H1 (cell line): ENCODE measurements around the gene TSC2. TPM values are rescaled to one million over a fixed set of nuclear protein-coding genes. Genes with fewer than 3 reads are reported as not detected.
A peak's percentile ranks its signal among the peaks of the same experiment; 100 is the strongest.

ENCODE experiments used
- CTCF ChIA-PET: fragments of 300-600 bp; sonication (Branson Sonifier 250); formaldehyde crosslinking; loops from one replicate; lab custom pipeline; 2021; ENCODE audit not compliant: partially characterized antibody; lab: Charles Lee
- POLR2A ChIA-PET: fragments of 300-600 bp; sonication (Branson Sonifier 250); formaldehyde crosslinking; loops from one replicate; lab custom pipeline; 2021; ENCODE audit warnings: inconsistent platforms; ENCODE audit not compliant: partially characterized antibody; lab: Charles Lee
- DNase-seq, 2 experiments: peaks; one replicate each; pipeline versions ENCODE4 v3.0.0 to v3.0.0-alpha.2; 2010 to 2022; ENCODE audit warnings: low spot score in 2 of 2, low read depth in 1 of 2, mixed read lengths in 1 of 2
- FAIRE-seq: peaks from 2 replicates; lab custom pipeline; 2011; peaks lifted over from hg19 to GRCh38; lab: Jason Lieb, UNC
- H2AFZ ChIP-seq: 2 replicates; pipeline ENCODE4 v1.8.1; 2012; ENCODE audit warnings: low read length, inconsistent platforms
- H2AK5ac ChIP-seq: 2 replicates; pipeline ENCODE4 v1.6.1; 2013; ENCODE audit warnings: low read depth, low read length
- H2BK120ac ChIP-seq: replicated peaks from 2 replicates; pipeline ENCODE3; 2013; ENCODE audit warnings: low read depth, low read length, inconsistent platforms
- H2BK12ac ChIP-seq: 2 replicates; pipeline ENCODE4 v1.6.1; 2013; ENCODE audit warnings: low read depth, low read length
- H2BK15ac ChIP-seq: 2 replicates; pipeline ENCODE4 v1.6.1; 2013; ENCODE audit warnings: low read length
- H2BK20ac ChIP-seq: 2 replicates; pipeline ENCODE4 v1.6.1; 2013; ENCODE audit warnings: low read length
- H2BK5ac ChIP-seq: 2 replicates; pipeline ENCODE4 v1.6.1; 2013; ENCODE audit warnings: low read depth, low read length
- H3K14ac ChIP-seq: 2 replicates; pipeline ENCODE4 v1.6.1; 2013; ENCODE audit warnings: inconsistent platforms; ENCODE audit not compliant: insufficient read length
- H3K18ac ChIP-seq: 2 replicates; pipeline ENCODE4 v1.6.1; 2013; ENCODE audit warnings: low read length; ENCODE audit errors: extremely low read depth
- H3K23ac ChIP-seq: 2 replicates; pipeline ENCODE4 v1.6.1; 2013; ENCODE audit warnings: inconsistent platforms; ENCODE audit not compliant: insufficient read length
- H3K23me2 ChIP-seq: 2 replicates; pipeline ENCODE4 v1.6.1; 2013; ENCODE audit warnings: low read depth, low read length
- H3K27ac ChIP-seq: 2 replicates; pipeline ENCODE4 v1.6.1; 2011; ENCODE audit warnings: low read depth, low read length, inconsistent platforms
- H3K27me3 ChIP-seq, 4 experiments: replicated peaks in 1 of 4; 1 replicate in 1 of 4; 2 replicates in 3 of 4; pipeline versions ENCODE4 v1.6.1 to v1.8.1; 2011 to 2013; ENCODE audit warnings: low read length in 3 of 4, mild to moderate bottlenecking in 3 of 4, inconsistent platforms in 2 of 4, mixed read lengths in 2 of 4, moderate library complexity in 1 of 4; ENCODE audit not compliant: control insufficient read depth in 3 of 4, insufficient read depth in 3 of 4; ENCODE audit errors: extremely low read depth in 1 of 4
- H3K36me3 ChIP-seq, 4 experiments: 2 replicates each; pipeline versions ENCODE4 v1.6.1 to v1.8.1; 2011 to 2013; ENCODE audit warnings: mild to moderate bottlenecking in 4 of 4, low read length in 3 of 4, moderate library complexity in 2 of 4, control low read depth in 1 of 4, inconsistent platforms in 1 of 4; ENCODE audit not compliant: insufficient read depth in 4 of 4, control insufficient read depth in 2 of 4
- H3K4ac ChIP-seq: replicated peaks from 2 replicates; pipeline ENCODE3; 2013; ENCODE audit warnings: low read length, low read depth, mixed read lengths, inconsistent platforms; ENCODE audit not compliant: insufficient read length
- H3K4me1 ChIP-seq, 4 experiments: replicated peaks in 1 of 4; 1 replicate in 1 of 4; 2 replicates in 3 of 4; pipeline versions ENCODE4 v1.6.1 to v1.8.1; 2011 to 2013; ENCODE audit warnings: low read length in 3 of 4, inconsistent platforms in 2 of 4, mixed read lengths in 1 of 4; ENCODE audit not compliant: insufficient read depth in 4 of 4, control insufficient read depth in 3 of 4
- H3K4me2 ChIP-seq, 2 experiments: 2 replicates each; pipeline versions ENCODE4 v1.6.1 to v1.8.1; 2011 to 2013; ENCODE audit warnings: low read depth in 2 of 2, low read length in 2 of 2, control low read depth in 1 of 2, inconsistent platforms in 1 of 2, mild to moderate bottlenecking in 1 of 2; ENCODE audit not compliant: insufficient read depth in 1 of 2
- H3K4me3 ChIP-seq, 4 experiments: fragments of 200-600, 300-600 bp in 1 of 4; sonication (generic), shearing (Covaris generic), sonication (Bioruptor Twin) in 1 of 4; 2 replicates each; pipeline versions ENCODE4 v1.5.1 to v1.8.1; 2011 to 2016; ENCODE audit warnings: low read length in 4 of 4, low read depth in 3 of 4, control low read depth in 2 of 4, inconsistent platforms in 2 of 4, mild to moderate bottlenecking in 2 of 4, mixed read lengths in 1 of 4, moderate library complexity in 1 of 4; ENCODE audit not compliant: insufficient read depth in 2 of 4; ENCODE audit errors: extremely low read depth in 1 of 4
- H3K56ac ChIP-seq: replicated peaks from 2 replicates; pipeline ENCODE3; 2013; ENCODE audit warnings: low read depth, mild to moderate bottlenecking, mixed read lengths, low read length, inconsistent platforms; ENCODE audit not compliant: insufficient read length
- H3K79me1 ChIP-seq: 2 replicates; pipeline ENCODE4 v1.6.1; 2013; ENCODE audit warnings: low read depth, low read length, control low read depth
- H3K79me2 ChIP-seq, 2 experiments: 2 replicates each; pipeline versions ENCODE4 v1.6.1 to v1.8.1; 2012 to 2013; ENCODE audit warnings: low read length in 2 of 2, mild to moderate bottlenecking in 2 of 2, inconsistent platforms in 1 of 2; ENCODE audit not compliant: insufficient read depth in 2 of 2, control insufficient read depth in 1 of 2
- H3K9ac ChIP-seq, 4 experiments: replicated peaks in 1 of 4; 1 replicate in 1 of 4; 2 replicates in 3 of 4; pipeline versions ENCODE4 v1.6.1 to v1.8.1; 2011 to 2013; ENCODE audit warnings: low read depth in 3 of 4, low read length in 3 of 4, control low read depth in 2 of 4, mild to moderate bottlenecking in 2 of 4, moderate library complexity in 2 of 4, inconsistent platforms in 1 of 4; ENCODE audit errors: extremely low read depth in 1 of 4
- H3K9me3 ChIP-seq, 2 experiments: 2 replicates each; pipeline versions ENCODE4 v1.6.1 to v1.8.1; 2012 to 2013; ENCODE audit warnings: mild to moderate bottlenecking in 2 of 2, moderate library complexity in 2 of 2, control low read depth in 1 of 2, inconsistent platforms in 1 of 2, low read depth in 1 of 2, low read length in 1 of 2, mixed read lengths in 1 of 2; ENCODE audit not compliant: insufficient read depth in 2 of 2
- H4K20me1 ChIP-seq, 2 experiments: replicated peaks in 1 of 2; 2 replicates each; pipeline versions ENCODE3 to v1.8.1; 2011 to 2013; ENCODE audit warnings: inconsistent platforms in 2 of 2, low read length in 2 of 2, mild to moderate bottlenecking in 1 of 2; ENCODE audit not compliant: insufficient read depth in 2 of 2, control insufficient read depth in 1 of 2
- H4K5ac ChIP-seq: 2 replicates; pipeline ENCODE4 v1.6.1; 2013; ENCODE audit warnings: low read length, low read depth, mixed read lengths, inconsistent platforms; ENCODE audit not compliant: insufficient read length
- H4K8ac ChIP-seq: 2 replicates; pipeline ENCODE4 v1.8.0; 2013; ENCODE audit warnings: mild to moderate bottlenecking, moderate library complexity, low read length, inconsistent platforms; ENCODE audit not compliant: insufficient read depth; ENCODE audit errors: extremely low read depth
- H4K91ac ChIP-seq: replicated peaks from 2 replicates; pipeline ENCODE3; 2013; ENCODE audit warnings: low read length, mixed read lengths, inconsistent platforms; ENCODE audit not compliant: insufficient read length
- ASH2L ChIP-seq: fragments of 200-600, 300-600 bp; sonication (generic); IDR thresholded peaks from one replicate; pipeline ENCODE4 v1.7.1; 2017; ENCODE audit warnings: low read length
- BACH1 ChIP-seq: IDR thresholded peaks from 2 replicates; pipeline ENCODE4 v1.6.1; 2012; ENCODE audit warnings: low read length, improper control_type of control experiment
- BRCA1 ChIP-seq: IDR thresholded peaks from 2 replicates; pipeline ENCODE4 v1.6.1; 2012; ENCODE audit warnings: low read depth, low read length, improper control_type of control experiment
- CBX8 ChIP-seq: fragments of 300-800, 300-1000 bp; sonication (generic); IDR thresholded peaks from 2 replicates; pipeline ENCODE4 v1.7.1; 2016; ENCODE audit warnings: low read depth, low read length, borderline replicate concordance
- CEBPB ChIP-seq: IDR thresholded peaks from 2 replicates; pipeline ENCODE4 v1.6.1; 2012; ENCODE audit warnings: low read depth, low read length
- GABPA ChIP-seq: IDR thresholded peaks from 2 replicates; pipeline ENCODE4 v1.6.1; 2011; ENCODE audit warnings: mild to moderate bottlenecking, low read length, moderate library complexity, borderline replicate concordance; ENCODE audit not compliant: insufficient read depth
- HDAC6 ChIP-seq: IDR thresholded peaks from one replicate; pipeline ENCODE4 v1.7.1; 2012; ENCODE audit warnings: low read depth, mild to moderate bottlenecking, inconsistent platforms, low read length, moderate library complexity
- KDM1A ChIP-seq: fragments of 200-600, 300-600 bp; sonication (generic); IDR thresholded peaks from 2 replicates; pipeline ENCODE4 v1.7.1; 2016; ENCODE audit warnings: mild to moderate bottlenecking, low read length, borderline replicate concordance
- MAX ChIP-seq: IDR thresholded peaks from 2 replicates; pipeline ENCODE4 v1.6.1; 2012; ENCODE audit warnings: inconsistent platforms
- POLR2AphosphoS5 ChIP-seq: IDR thresholded peaks from 2 replicates; pipeline ENCODE4 v1.6.1; 2011; ENCODE audit warnings: low read depth, low read length
- RNF2 ChIP-seq: fragments of 200-900, 300-1000 bp; sonication (generic); IDR thresholded peaks from 2 replicates; pipeline ENCODE4 v1.7.1; 2016; ENCODE audit warnings: borderline replicate concordance, low read depth, mild to moderate bottlenecking, antibody characterized with exemption, low read length; ENCODE audit not compliant: poor library complexity, severe bottlenecking; ENCODE audit errors: missing control alignments
- YY1 ChIP-seq: IDR thresholded peaks from 2 replicates; pipeline ENCODE4 v1.6.1; 2011; ENCODE audit warnings: low read depth, mild to moderate bottlenecking, low read length
- ZNF274 ChIP-seq: IDR thresholded peaks from 2 replicates; pipeline ENCODE4 v1.7.0; 2012; ENCODE audit warnings: low read length, borderline replicate concordance; ENCODE audit errors: extremely low read depth
- WGBS, 2 experiments: shearing (Covaris generic) in 1 of 2; methylation state at CpG; one replicate each; pipeline versions ENCODE4 v1.1.6 to v1.1.7; 2013 to 2015; ENCODE audit warnings: low lambda C conversion rate in 2 of 2, mixed read lengths in 2 of 2, inconsistent platforms in 1 of 2, low coverage in 1 of 2, missing lambda C conversion rate in 1 of 2; ENCODE audit not compliant: insufficient replicate concordance in 2 of 2, insufficient coverage in 1 of 2, insufficient read length in 1 of 2; ENCODE audit errors: extremely low coverage in 1 of 2, missing lambda C conversion rate in 1 of 2; 5-methylcytosine and 5-hydroxymethylcytosine counted together
- polyA plus RNA-seq, 7 experiments: library from polyadenylated mRNA; depleted of rRNA in 3 of 7; stranded (reverse) in 5 of 7; unstranded in 2 of 7; fragments of >200 nt in 5 of 7; fragments of 200-250 nt in 2 of 7; gene quantifications; 1 replicate in 5 of 7; 2 replicates in 1 of 7; 4 replicates in 1 of 7; pipeline versions ENCODE4 v1.2.1 to v1.2.3, GENCODE V29; 2011 to 2013; ENCODE audit warnings: missing spikeins in 2 of 7, mixed read lengths in 2 of 7
- total RNA-seq: library from RNA; stranded (reverse); fragmentation: NEBNext Ultra II Directional; extraction: Animal tissue kit (Norgen Biotek cat#: 25700); gene quantifications from 2 replicates; pipeline ENCODE4 v1.2.1, GENCODE V29; 2021

Gene TSC2
- total and polyA plus RNA-seq, 2 of the 8 experiments (the other 6 are each of a cell fraction or from before 2014, with no cell fraction given) = 65.9 to 96.6 TPM

GRCh38 chr16:2022723-2023091 is 25.1 kb upstream of the TSC2 start:
- peaks cover 0 to 5% (median 0%) of the 10 kb centered on the region in 4 experiments; a peak in 1 of 8 replicates for H3K36me3 ChIP-seq
- TF ChIP-seq MAX = peak; percentile 62; the same call in 1 of the 2 replicates
- no peak for TF ChIP-seq POLR2AphosphoS5
- TF ChIP-seq ASH2L = no peak
- TF ChIP-seq GABPA = no peak
- TF ChIP-seq ZNF274 = no peak
- TF ChIP-seq YY1 = no peak
- no peak for TF ChIP-seq BRCA1
- no peak for TF ChIP-seq CBX8
- TF ChIP-seq BACH1 = peak; percentile 63
- no peak for TF ChIP-seq HDAC6
- no peak for TF ChIP-seq RNF2
- TF ChIP-seq CEBPB = no peak
- TF ChIP-seq KDM1A = no peak

More at GRCh38 chr16:2022723-2023091, 25.1 kb upstream of the TSC2 start:
- ChIA-PET POLR2A (interaction anchor here (0.6 to 1.6 kb wide), 9 partner anchors 11 to 135 kb away, joined by 3 to 14 read pairs (median 3); partner anchors contain the start of genes RAB26, RPS2, TRAF7 and ZNF598), CTCF (interaction anchor here (0.6 to 7.5 kb wide), 34 partner anchors 10 to 890 kb away, joined by 3 to 55 read pairs (median 5); partner anchors contain the start of genes NTHL1, RAB26, TRAF7 and TSC2)
- Histone ChIP-seq H4K8ac (peak overlapping the region; percentile 86; the same call in 1 of the 2 replicates), H2BK120ac (peak overlapping the region; percentile 72), H3K4me1 (peaks cover 0 to 26% (median 13%) of the 10 kb centered on the region in 4 experiments; a peak in 5 of 7 replicates), H3K18ac (peak overlapping the region; percentile 85), H3K23me2 (peaks cover 15% of the 10 kb centered on the region; the same call in 1 of the 2 replicates), H3K4me2 (peak overlapping the region; percentile 16 to 76), H4K91ac (no peak overlapping the region), H3K4ac (peak overlapping the region; percentile 69), H2AK5ac (no peak overlapping the region), H3K4me3 (peak overlapping the region in 3 of 4 experiments; percentile 21 to 59 (median 36); a peak in 5 of 8 replicates), H4K5ac (no peak overlapping the region), H3K27me3 (peaks cover 22 to 60% (median 46%) of the 10 kb centered on the region in 4 experiments), H3K79me1 (no peaks in the 10 kb centered on the region), H4K20me1 (peaks cover 0 to 3% of the 10 kb centered on the region in 2 experiments), H3K23ac (no peak overlapping the region), H2BK5ac (no peak overlapping the region), H3K27ac (no peak overlapping the region), H2AFZ (0 out of 2 replicates have a peak overlapping the region, but pooled peaks have one; percentile 35), H3K79me2 (no peaks in the 10 kb centered on the region), H2BK12ac (no peak overlapping the region), H2BK20ac (no peak overlapping the region), H3K9me3 (no peaks in the 10 kb centered on the region), H3K9ac (no peak overlapping the region), H2BK15ac (peak overlapping the region; percentile 97), H3K56ac (no peak overlapping the region), H3K14ac (no peak overlapping the region)
- FAIRE-seq = no peak
- DNase-seq = no peak
- 6% methylated on average over 13 of the region's 14 CpGs; no CpG with 5 or more reads in 1 of the 2 experiments for WGBS, 2 experiments
